Measurements from ENCODE around the gene DEFB115. TPM values are rescaled to one million over a fixed set of nuclear protein-coding genes. Genes with fewer than 3 reads are reported as not detected.

DEFB115 gene
- total and polyA plus RNA-seq, 9 of the 15 experiments (the other 6 are each of a cell fraction or from before 2014, with no cell fraction given): not detected

GRCh38 chr20:31239139-31239538 is 18.3 kb upstream of the DEFB115 start (continued):
- TF ChIP-seq NR3C1 (CRISPR knock-in tag; IDR thresholded peaks at IDR 0.05): no peak
- TF ChIP-seq NONO (IDR thresholded peaks at IDR 0.05; ENCODE audit: low read depth in 2 of 2, low read length in 1 of 2): no peak

- WGBS (ENCODE audit: insufficient coverage, low coverage, missing lambda C conversion rate): 0% methylated on average over 3 of the region's 3 CpGs
- Histone ChIP-seq H3K9me3 (replicated peaks; ENCODE audit: control insufficient read depth, insufficient read depth, low read depth, low read length) (no peaks in the 10 kb centered on the region), H3K27me3 (ENCODE audit: control insufficient read depth in 2 of 2, insufficient read depth in 2 of 2, low read length in 2 of 2) (no peaks in the 10 kb centered on the region), H3K9me1 (ENCODE audit: control insufficient read depth, insufficient read depth, low read length) (no peaks in the 10 kb centered on the region), H3K4me1 (replicated peaks in 1 of 2; ENCODE audit: control insufficient read depth in 2 of 2, insufficient read depth in 2 of 2, low read length in 2 of 2) (no peaks in the 10 kb centered on the region), H3K36me3 (ENCODE audit: control insufficient read depth, insufficient read depth, low read length) (no peaks in the 10 kb centered on the region), H3K4me3 (no peak overlapping the region), H2AFZ (ENCODE audit: low read depth, low read length) (no peak overlapping the region), H3K4me2 (ENCODE audit: insufficient read depth, low read length) (no peak overlapping the region), H3K79me2 (ENCODE audit: control insufficient read depth, insufficient read depth, low read length) (no peaks in the 10 kb centered on the region), H4K20me1 (replicated peaks; ENCODE audit: control insufficient read depth, insufficient read depth, low read length) (no peaks in the 10 kb centered on the region), H3K9ac (ENCODE audit: insufficient read depth in 1 of 2, low read depth in 2 of 2, low read length in 2 of 2) (no peak overlapping the region), H3K27ac (ENCODE audit: extremely low read depth, low read depth, low read length) (no peak overlapping the region)
- in situ Hi-C loops (cut with MboI): loop anchor here (25.0 kb wide), 1 partner anchor 1495 kb away; no protein-coding TSS in a partner anchor
- no peak for TF ChIP-seq ZNF445 (CRISPR knock-in tag; IDR thresholded peaks at IDR 0.05; ENCODE audit: low read depth)
- TF ChIP-seq KLF10 (CRISPR knock-in tag; IDR thresholded peaks at IDR 0.05): no peak
- no peak for TF ChIP-seq SRSF3 (IDR thresholded peaks at IDR 0.05; ENCODE audit: insufficient read depth, low read length)
- TF ChIP-seq TGIF2 (CRISPR knock-in tag; IDR thresholded peaks at IDR 0.05): no peak
- TF ChIP-seq CUX1 (CRISPR knock-in tag; IDR thresholded peaks at IDR 0.05): no peak
- CTCF ChIA-PET (ENCODE audit: low intra/inter-chr PET ratio): no interaction called here
- intact Hi-C loops (cut with micrococcal nuclease): no loop called here
- POLR2A ChIA-PET: no interaction called here
- no peak for ATAC-seq
- no peak for FAIRE-seq
- no peak for DNase-seq (ENCODE audit: extremely low read depth in 1 of 4, low spot score in 3 of 4)
- BruUV-seq (replicated peaks): no TSS peak
Measured at GRCh38 chr20:31256959-31257358, 505 bp upstream of the DEFB115 start.
